ENCODE results near the gene PANK4.

The PANK4 gene

GRCh38 chr1:2476061-2476999, 50.1 kb downstream of the PANK4 start, which contains the start of gene PLCH2:
Gene PLCH2 (plus strand): TSS chr1:2476289. CDS start chr1:2476589, 300 bp downstream.
- ATAC-seq = no peak
- TF ChIP-seq PATZ1 (CRISPR knock-in tag; IDR thresholded peaks at IDR 0.05; ENCODE audit: borderline replicate concordance) = no peak
- no peak for TF ChIP-seq PPARA (CRISPR knock-in tag; IDR thresholded peaks at IDR 0.05; ENCODE audit: borderline replicate concordance)
- TF ChIP-seq ZNF70 (CRISPR knock-in tag; IDR thresholded peaks at IDR 0.05) = no peak
- TF ChIP-seq POU6F1 (CRISPR knock-in tag; IDR thresholded peaks at IDR 0.05; ENCODE audit: borderline replicate concordance, low read depth) = no peak
- TF ChIP-seq ZFP30 (CRISPR knock-in tag; IDR thresholded peaks at IDR 0.05) = no peak
- TF ChIP-seq BACH2 (CRISPR knock-in tag; IDR thresholded peaks at IDR 0.05; ENCODE audit: borderline replicate concordance) = no peak
- TF ChIP-seq ARNTL (CRISPR knock-in tag; IDR thresholded peaks at IDR 0.05; ENCODE audit: borderline replicate concordance, low read depth) = no peak
- TF ChIP-seq OSR1 (CRISPR knock-in tag; IDR thresholded peaks at IDR 0.05) = no peak
- no peak for TF ChIP-seq CREB5 (CRISPR knock-in tag; IDR thresholded peaks at IDR 0.05; ENCODE audit: low read depth)
- no peak for TF ChIP-seq ISL1 (CRISPR knock-in tag; IDR thresholded peaks at IDR 0.05)
- TF ChIP-seq ESRRG (CRISPR knock-in tag; IDR thresholded peaks at IDR 0.05) = no peak
- TF ChIP-seq TSHZ2 (CRISPR knock-in tag; IDR thresholded peaks at IDR 0.05) = no peak

- no peak for TF ChIP-seq BACH2 (CRISPR knock-in tag; IDR thresholded peaks at IDR 0.05; ENCODE audit: borderline replicate concordance)
- TF ChIP-seq ZC3H10 (CRISPR knock-in tag; IDR thresholded peaks at IDR 0.05) = no peak
- no peak for TF ChIP-seq SNAI2 (CRISPR knock-in tag; IDR thresholded peaks at IDR 0.05)
- TF ChIP-seq CSRNP3 (CRISPR knock-in tag; IDR thresholded peaks at IDR 0.05) = no peak
- no peak for TF ChIP-seq TCF4 (CRISPR knock-in tag; IDR thresholded peaks at IDR 0.05; ENCODE audit: borderline replicate concordance)
- TF ChIP-seq ARNTL (CRISPR knock-in tag; IDR thresholded peaks at IDR 0.05; ENCODE audit: borderline replicate concordance, low read depth) = no peak
- TF ChIP-seq ESRRG (CRISPR knock-in tag; IDR thresholded peaks at IDR 0.05) = no peak
- TF ChIP-seq ZFP30 (CRISPR knock-in tag; IDR thresholded peaks at IDR 0.05) = no peak
- no peak for TF ChIP-seq POU6F1 (CRISPR knock-in tag; IDR thresholded peaks at IDR 0.05; ENCODE audit: borderline replicate concordance, low read depth)
- TF ChIP-seq GLIS3 (CRISPR knock-in tag; IDR thresholded peaks at IDR 0.05) = no peak
- TF ChIP-seq PPARA (CRISPR knock-in tag; IDR thresholded peaks at IDR 0.05; ENCODE audit: borderline replicate concordance) = no peak
- TF ChIP-seq ZNF565 (CRISPR knock-in tag; conservative IDR thresholded peaks at IDR 0.05; ENCODE audit: low read depth) = no peak
- no peak for TF ChIP-seq OSR1 (CRISPR knock-in tag; IDR thresholded peaks at IDR 0.05)
- no peak for TF ChIP-seq ZNF8 (CRISPR knock-in tag; IDR thresholded peaks at IDR 0.05)
- no peak for TF ChIP-seq CREB5 (CRISPR knock-in tag; IDR thresholded peaks at IDR 0.05; ENCODE audit: low read depth)
- ATAC-seq = no peak
Observed at GRCh38 chr1:2475571-2475970, 50.8 kb downstream of the PANK4 start.

Data from SK-N-SH treated with all-trans-retinoic acid at 6 μM for 48 hours (cell line).